ENCODE measurements around the gene SYF2.
"Not testable (repeated sequence)": the region's sequence is repeated elsewhere in the genome, so short reads cannot be mapped to it uniquely, and the experiment has no call there.

Gene SYF2

DNA sequence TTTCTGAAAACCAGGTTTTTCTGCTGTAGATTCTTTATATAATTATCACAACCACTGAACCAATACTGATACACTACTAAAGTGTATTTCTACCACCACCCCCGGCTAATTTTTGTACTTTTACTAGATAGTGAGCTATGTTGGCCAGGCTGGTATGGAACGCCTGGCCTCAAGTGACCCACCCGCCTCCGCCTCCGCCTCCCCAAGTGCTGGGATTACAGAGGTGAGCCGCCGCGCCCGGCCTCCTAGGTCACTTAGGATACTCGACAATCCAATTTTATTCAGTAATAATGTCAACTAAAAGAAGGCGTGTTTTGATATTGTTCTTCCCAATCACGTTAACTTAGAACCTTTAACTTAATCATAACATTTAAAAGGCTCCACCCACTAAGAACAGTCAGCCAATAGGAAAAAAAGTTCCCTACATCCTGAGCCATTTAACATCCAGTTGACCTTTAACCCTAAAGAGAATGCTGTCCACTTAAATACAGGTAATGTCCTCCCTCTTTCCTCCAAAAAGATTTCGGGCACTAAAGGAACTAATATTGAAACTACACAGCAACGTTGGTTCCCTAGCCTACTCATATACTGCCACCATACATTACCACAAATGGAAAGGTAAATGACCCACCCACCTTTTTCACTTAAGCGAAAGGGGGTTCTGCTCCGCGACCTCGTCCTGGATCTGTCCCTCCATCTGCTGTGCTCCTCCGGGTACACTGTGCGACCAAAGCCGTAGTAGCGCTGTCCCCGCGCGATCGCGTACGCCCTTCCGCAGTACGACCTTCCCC is 13.7 kb upstream of the SYF2 start:
- DNase-seq: peak; percentile 9

DNA sequence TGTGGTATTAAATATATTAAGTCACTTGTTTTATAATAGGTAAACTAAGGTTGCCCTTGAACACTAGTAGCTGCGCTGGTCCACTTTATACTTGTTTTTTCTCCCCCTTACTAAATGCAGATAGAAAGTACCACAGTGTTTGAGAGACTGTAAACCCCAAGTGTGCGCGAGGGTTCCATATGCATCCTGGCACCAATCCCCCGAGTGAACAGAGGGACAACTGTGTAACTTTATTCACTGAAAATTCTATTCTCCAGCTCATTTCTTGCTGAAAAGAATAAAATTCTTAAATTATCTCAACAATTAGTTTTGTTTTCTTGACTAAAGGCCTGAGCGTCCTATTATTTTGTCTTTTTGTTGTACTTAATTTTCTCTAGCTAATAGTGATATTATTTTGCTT is 13.1 kb upstream of the SYF2 start:
- DNase-seq: no peak

DNA sequence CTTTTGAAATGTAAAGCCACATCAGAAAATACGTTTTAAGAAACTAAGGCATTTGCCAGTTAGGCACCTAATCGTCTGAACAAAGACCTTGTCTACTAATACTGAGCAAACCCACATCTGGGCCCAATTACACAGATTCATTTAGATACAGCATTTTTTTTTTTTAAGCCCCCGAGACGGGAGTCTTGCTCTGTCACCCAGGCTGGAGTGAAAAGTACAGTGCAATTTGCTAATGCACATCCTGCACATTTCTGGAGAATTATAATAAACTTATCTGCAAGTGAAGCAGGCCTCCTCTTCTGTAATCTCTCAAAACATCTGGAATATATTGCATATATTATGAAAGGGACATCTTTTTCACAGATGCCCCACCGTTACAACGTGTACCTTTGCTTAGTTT is 11.6 kb upstream of the SYF2 start:
- no peak for DNase-seq

DNA sequence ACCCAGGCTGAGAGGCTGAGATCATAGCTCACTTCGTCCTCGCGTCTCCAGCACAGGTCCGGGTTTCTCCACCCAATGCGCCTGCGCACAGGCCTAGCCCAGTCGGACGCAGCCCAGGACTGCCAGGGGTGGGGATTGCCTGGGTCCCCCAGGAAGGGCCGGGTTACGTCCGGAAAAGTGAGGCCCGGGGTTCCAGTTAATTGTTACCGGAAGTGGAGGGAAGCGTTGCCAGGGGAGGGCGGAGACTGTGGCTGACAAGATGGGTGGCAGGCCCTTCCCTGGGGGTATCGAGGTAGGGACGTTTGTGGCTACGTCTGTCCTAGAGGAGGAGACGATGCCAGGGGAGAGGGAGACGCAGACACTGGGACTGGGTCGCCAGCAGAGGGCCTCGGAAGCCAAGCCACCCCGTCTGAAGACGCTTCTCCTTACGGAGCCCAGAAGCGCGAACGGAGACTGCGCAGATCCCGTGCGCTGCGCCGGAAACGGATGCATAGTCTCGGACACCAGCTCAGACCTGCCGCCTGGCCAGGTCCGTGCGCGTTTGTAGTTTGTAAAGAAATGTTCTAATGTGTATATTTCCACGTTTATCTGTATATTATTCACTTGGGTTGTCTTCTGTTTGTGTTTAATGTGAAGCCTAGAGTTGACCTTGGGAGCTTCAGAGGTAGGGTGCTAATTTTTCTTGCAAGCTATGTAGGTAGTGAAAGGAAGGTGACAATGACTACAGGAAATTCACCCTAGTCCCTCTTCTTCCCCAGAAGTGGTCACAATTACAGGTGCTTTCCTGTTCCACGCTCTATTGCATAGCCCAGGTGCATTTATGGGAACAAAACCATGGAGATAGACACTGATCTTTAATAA is 7.6 kb upstream of the SYF2 start:
- DNase-seq: peak; percentile 94

DNA sequence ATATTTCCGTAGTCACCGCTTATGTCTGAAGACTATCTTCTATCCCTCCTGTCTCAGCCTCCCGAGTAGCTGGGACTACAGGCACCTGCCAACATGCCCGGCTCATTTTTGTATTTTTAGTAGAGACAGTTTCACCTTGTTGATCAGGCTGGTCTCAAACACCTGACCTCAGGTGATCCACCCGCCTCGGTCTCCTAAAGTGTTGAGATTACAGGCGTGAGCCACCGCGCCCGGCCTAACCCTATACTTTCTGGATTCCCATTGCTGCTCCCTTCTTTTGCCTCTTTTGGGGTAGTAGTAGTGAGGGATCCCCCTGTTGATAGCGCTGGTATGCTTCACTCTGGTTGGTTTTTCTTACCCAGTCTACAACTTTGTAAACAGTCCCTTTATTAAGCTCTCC is 5.7 kb upstream of the SYF2 start:
- no peak for DNase-seq

DNA sequence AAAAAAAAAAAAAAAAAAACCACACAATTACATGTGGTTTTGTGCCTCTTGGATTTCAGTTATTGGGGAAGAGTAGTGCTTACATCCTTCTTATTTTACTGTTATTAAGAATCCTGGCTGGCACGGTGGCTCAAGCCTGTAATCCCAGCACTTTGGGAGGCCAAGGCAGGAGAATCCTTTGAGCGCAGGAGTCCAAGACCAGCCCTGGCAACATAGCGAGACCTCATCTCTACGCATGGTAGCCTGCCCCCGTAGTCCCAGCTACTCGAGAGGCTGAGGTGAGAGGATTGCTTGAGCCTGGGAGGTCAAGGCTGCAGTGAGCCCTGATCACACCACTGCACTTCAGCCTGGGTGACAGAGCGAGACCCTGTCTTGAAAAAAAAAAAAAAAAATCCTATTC is 4.0 kb upstream of the SYF2 start:
- DNase-seq: not testable (repeated sequence)

DNA sequence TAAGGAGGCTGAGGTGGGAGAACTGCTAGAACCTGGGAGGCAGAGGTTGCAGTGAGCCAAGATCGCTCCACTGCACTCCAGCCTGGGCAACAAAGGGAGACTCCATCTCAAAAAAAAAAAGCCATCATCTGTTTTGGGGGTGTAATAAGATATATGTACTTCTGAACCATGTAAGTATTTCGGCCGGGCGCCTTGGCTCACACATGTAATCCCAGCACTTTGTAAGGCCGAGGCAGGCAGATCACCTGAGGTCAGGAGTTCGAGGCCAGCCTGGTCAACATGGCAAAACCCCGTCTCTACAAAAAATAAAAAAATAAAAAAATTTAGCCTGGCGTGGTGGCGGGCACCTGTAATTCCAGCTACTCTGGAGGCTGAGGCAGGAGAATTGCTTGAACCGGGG is 3.1 kb upstream of the SYF2 start:
- DNase-seq: not testable (repeated sequence)

DNA sequence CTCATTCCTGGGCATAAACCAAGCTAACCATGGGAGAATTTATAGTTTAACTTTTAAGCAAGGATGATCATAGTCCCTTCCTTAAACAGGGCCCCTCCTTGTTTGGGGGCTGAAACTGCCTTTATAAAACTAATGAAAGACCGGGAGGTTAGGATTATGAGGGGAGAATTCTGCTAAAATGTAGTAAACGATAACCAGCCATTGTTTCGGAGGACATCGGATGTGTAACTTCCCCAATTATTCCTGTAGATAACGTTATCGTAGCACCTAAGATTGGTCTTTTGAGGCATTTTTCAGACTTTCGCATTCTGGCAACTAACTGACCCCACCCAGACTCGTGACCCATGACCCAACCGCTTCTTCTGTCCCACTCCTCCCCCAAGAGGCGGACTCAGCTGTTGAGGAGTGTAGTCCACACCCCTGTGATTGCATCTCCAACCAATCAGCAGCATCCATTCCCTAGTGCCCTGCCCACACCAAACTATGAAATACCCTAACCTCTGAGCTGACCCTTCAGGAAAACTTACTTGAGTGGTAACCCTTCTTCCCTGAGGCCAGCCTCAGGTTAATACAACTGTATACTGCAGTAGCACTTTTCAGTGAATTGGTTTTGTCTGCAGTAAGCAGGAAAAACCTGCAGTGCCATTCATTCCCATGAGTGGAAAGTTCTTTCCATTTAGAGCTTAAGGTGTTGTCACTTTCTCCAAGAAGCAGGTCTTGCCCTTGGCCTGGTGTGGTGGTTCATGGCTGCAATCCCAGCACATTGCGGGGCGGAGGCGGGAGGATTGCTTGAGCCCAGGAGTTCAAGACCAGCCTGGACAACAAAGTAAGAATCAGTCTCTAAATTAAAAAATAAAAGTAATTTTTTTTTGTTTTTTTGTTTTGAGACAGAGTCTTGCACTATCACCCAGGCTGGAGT is 823 bp upstream of the SYF2 start:
- DNase-seq: no peak

DNA sequence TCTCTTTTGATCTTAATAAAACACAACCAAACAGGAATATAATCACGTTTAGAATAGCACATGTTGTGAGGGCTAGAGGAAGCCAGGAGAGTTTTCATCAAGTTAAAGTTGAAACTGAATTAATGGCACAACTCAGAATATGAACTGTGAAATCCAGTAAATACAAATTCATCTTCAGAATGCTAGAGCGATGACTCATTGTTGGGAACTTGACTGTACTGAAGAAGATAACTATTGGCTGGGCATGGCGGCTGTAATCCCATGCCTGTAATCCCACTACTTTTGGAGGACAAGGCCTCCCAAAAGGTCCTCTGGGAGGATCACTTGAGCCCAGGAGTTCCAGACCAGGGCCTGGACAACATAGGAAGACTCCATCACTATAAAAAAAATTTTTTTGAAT is 8.8 kb downstream of the SYF2 start:
- DNase-seq: no peak

DNA sequence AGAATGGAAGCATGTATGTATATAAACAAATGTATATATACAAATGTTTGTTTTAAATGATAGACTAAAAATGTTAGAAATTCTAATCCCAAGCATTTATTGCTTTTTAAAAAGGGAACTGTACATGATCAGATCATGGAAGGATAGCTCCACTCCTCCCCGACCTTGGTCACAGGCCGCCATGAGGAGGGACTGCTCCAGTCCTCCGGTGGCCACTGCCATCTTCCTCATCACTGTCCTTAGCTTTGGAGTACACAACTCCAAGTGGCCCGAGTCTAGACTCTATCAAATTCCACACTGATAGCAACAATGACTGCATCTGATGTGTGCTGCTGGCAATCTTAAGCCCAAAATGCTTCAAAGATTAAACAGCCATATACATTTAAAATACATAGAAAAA is 9.7 kb downstream of the SYF2 start:
- DNase-seq: no peak

DNA sequence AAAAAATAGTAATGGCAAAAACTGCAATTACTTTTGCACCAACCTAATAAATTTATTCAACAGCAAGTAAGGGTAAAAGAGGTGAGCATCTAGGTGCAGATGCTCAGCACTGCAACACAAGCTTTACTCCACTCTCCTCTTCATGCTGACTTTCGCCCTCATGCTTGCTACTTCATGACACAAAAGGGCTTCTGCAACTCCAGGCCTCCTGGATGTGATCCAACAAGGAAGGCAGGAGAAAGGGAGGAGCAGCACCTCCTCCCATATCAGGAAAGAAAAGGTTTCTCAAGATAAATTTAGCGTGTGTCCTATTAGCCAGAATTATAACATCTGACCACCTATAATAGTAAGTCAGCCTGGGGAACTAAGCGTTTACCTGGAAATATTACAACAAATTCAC is 11.6 kb downstream of the SYF2 start:
- DNase-seq: no peak

DNA sequence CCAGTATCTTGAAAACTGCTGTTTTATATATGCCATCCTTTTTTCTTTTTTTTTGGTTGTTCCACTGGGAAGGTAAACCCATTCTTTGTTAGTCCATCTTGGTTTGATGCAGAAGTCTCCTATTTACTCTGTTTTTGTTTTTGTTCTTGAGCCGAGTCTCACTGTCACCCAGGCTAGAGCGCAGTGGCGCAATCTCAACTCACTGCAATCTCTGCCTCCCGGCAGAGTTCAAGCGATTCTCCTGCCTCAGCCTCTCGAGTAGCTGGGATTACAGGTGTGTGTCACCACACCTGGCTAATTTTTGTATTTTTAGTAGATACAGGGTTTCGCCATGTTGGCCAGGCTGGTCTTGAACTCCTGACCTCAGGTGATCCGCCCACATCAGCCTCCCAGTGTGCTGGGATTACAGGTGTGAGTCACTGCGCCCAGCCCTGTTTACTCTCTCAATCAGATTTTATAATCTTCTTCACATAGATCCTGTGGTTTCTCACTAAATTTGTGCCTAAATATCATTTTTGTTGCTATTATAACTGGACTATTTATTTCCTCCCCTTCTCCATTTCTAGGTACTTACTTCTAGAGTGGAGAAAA is 12.5 kb downstream of the SYF2 start:
- DNase-seq: no peak

DNA sequence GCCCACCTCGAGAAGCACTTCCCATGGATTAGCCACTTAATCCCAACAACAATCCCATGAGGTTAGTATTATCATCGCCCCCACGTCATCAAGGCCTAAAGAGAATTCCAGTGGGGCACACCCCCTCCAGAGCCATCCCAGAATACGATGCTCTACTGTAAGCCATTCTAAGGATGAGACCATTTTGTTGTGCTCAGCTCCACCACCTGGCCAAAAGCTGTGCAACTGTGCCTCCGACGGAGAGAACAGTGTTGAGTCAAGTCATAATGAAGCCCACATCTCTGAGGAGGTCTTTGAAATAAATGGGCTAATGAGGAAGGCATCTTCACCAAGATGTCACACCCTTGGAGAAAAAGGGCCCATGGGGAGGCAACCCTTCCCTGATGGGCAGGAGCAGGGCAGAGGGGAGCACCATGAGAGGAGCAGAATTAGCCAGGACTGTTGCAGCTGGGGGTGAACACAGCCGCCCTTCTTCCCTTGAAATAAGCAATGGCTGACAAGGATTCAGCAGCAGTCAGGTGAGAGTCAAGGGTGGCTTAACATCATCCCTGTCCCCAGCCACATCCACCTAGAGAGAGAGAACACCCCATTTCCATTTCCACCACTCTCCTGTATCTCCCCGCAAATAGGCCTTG is 14.6 kb downstream of the SYF2 start:
- DNase-seq: no peak

DNA sequence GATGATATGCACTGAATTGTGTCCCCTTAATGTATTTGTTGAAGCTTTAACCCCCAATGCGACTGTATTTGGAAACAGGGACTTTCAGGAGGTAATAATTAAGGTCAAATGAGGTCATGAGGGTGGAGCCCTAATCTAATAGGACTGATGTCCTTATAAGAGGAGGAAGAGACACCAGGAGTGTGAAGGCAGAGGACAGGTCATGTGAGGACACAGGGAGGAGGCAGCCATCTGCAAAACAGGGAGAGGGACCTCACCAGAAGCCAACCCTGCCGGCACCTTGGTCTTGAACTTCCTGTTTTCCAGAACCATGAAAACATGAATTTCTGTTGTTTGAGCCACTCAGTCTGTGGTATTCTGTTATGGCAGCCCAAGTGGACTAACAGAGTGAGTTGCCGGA is 15.3 kb downstream of the SYF2 start:
- no peak for DNase-seq

DNA sequence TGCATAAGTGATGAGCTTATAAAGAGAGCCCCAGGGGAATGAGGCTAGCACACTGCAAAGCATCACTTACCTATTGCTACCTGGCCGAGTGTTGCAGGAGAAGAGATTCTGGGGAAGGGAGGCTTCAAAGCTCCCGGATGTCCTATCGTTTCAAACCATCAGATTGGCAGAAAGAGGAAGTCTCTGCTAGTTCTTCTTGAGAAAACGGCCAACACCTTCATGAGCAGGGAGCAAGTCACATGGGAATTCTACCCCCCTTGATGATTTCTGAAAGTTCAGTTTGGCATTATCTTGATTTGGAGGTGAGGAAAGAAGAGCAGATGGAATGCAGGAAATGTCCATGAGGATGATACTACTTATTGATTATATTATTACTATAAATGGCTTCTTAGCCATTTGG is 16.2 kb downstream of the SYF2 start:
- DNase-seq: no peak

DNA sequence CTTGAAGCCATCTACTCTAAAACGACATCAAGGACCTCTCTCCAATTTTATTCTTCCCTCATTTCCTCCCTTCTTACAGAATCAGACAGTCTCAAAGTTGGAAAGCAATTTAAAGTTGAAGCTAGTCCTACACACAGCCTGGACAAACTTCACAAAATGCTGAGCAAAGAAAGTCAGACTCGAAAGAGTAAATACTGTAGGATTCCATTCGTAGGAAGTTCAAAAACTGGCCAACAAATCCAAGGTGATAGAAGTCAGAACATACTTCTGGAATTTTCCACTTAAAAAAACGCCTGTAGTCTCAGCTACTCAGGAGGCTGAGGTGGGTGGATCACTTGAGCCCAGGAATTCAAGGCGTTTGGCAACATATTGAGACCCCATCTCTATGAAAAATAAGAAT is 19.6 kb downstream of the SYF2 start:
- DNase-seq: no peak

DNA sequence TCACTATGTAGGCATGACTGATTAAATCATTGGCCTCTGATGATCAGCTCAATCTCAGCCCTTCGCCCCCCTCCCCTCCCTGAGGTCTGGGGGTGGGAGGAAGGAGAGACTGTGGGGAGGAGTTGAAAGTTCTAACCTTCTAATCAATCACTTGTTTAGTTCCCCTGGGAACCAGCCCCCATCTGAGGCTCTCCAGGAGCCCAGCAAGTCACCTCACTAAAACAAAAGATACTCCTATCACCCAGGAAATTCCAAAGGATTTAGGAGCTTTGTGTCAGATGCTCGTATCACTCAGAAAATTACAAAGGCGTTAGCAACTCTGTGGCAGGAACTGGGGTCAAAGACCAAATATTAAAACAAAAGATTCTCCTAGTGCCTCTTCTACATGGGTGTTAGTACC is 21.6 kb downstream of the SYF2 start:
- DNase-seq: no peak

DNA sequence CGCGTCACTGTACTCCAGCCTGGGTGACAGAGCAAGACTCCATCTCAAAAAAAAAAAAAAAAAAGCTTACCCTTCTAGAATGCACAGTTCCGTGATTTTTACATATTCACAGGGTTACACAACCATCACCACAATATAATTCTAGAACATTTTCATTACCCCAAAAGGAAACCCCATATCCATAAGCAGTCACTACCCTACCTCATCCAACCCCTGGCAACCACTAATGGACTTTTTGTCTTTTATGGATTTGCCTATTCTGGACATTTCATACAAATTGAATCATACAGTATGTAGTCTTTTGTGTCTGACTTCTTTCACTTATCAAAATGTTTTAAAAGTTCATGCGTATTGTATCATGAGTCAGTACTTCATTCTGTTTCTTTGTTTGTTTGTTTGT is 22.8 kb downstream of the SYF2 start:
- DNase-seq: no peak

DNA sequence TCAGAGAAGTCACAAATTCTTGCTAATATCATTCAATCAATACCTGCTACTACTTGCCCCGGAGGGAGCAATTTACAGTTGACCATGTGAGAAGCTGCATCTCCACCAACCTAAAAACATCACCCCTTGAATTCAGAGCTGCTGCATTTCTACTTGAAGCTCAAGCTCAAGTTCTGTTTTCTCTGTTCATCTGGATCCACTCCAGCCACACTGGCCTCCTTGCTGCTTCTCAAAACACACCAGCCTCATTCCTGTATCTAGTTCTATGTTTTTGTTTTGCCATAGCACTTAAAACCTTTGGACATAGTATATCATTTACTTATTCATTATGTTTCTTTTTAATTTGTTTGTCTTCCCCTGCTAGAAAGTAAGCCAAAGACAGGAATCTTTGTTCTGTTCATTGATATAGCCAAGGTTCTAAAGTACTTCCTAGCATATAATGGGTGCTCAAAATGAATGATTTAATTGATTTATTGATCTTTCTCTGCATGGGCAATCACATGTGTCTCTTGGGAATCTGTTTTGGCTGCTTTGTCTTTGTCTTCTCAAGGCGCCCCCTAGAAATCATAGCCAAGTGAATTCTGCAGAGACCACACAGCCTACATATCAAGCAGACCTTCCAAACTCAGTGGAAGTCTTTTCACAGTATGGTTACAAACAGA is 23.6 kb downstream of the SYF2 start:
- no peak for DNase-seq

DNA sequence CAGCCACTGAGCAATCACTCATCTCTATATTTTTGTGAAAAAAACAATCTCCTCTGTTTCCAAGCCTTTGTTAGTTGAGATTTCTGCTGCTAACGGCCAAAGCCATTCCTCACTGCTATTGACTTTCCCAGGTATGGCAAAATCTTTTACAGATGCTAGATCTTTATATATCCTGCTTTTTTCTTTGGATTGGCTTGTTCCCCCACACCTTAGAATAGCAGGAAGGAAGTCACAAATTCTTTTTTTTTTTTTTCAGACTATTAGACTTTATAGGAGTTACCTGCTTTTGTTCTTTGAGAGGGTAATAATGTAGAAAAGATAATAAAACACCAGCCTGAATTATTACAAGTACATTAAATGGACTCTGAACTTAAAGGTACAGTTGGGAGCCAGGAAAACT is 24.2 kb downstream of the SYF2 start:
- no peak for DNase-seq

DNA sequence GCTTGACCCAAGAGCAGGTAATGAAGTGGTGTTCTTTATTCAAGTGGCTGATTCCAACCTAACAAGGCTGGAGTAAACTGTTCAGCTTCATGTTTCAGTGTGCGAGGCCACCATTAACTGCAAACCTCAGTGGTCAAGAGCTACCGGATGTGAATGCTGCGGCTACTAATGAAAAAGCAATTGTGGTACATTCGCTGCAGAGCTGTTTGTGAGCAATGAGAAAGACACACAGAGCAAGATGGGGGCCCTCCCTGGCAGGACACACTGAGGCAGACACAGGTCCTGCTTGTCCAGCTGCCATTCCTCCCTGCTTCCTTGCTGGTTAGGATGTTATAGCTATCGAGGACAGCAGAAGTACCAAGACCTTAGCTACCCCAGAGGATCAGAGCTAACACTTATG is 26.1 kb downstream of the SYF2 start:
- no peak for DNase-seq

DNA sequence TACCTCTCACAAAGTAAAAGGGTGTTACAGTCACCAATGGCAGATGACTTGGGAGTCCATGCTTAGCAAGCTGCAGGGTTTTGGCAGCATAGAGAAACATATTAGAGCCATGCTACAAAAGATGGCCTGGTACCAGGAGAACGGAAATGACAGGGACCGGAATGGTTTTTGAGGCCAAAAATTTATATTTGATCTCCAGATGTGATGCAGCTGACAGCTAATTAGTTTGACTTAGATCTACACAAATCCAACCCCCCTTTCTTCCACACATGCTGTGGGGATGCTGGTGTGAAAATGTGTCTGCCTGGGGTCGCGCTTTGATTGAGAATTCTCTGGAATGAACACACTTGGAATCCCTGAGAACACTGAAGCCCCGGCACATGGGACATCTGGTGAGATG is 26.5 kb downstream of the SYF2 start:
- DNase-seq: no peak

All from retina (tissue), 1 donor.